HG03108 (cell line): ENCODE results near the gene SBK3.

Source experiments
- ATAC-seq: cut with Tn5 transposase; IDR thresholded peaks from one replicate; pipeline ENCODE4 v1.9.1; 2021; ENCODE audit warnings: moderate library complexity; ENCODE audit not compliant: unreplicated experiment

Gene SBK3

GRCh38 chr19:55491546-55492360 is 53.6 kb downstream of the SBK3 start:
- ATAC-seq: no peak
